H1 (cell line): ENCODE data around the gene ASAP2. TPM values are rescaled to one million over a fixed set of nuclear protein-coding genes. Genes with fewer than 3 reads are reported as not detected.

ENCODE experiments used
- CTCF ChIA-PET: fragments of 300-600 bp; sonication (Branson Sonifier 250); formaldehyde crosslinking; loops from one replicate; lab custom pipeline; 2021; ENCODE audit not compliant: partially characterized antibody; lab: Charles Lee
- POLR2A ChIA-PET: fragments of 300-600 bp; sonication (Branson Sonifier 250); formaldehyde crosslinking; loops from one replicate; lab custom pipeline; 2021; ENCODE audit warnings: inconsistent platforms; ENCODE audit not compliant: partially characterized antibody; lab: Charles Lee
- DNase-seq, 2 experiments: peaks; one replicate each; pipeline versions ENCODE4 v3.0.0 to v3.0.0-alpha.2; 2010 to 2022; ENCODE audit warnings: low spot score in 2 of 2, low read depth in 1 of 2, mixed read lengths in 1 of 2
- FAIRE-seq: peaks from 2 replicates; lab custom pipeline; 2011; peaks lifted over from hg19 to GRCh38; lab: Jason Lieb, UNC
- H2AFZ ChIP-seq: 2 replicates; pipeline ENCODE4 v1.8.1; 2012; ENCODE audit warnings: low read length, inconsistent platforms
- H2AK5ac ChIP-seq: 2 replicates; pipeline ENCODE4 v1.6.1; 2013; ENCODE audit warnings: low read depth, low read length
- H2BK120ac ChIP-seq: replicated peaks from 2 replicates; pipeline ENCODE3; 2013; ENCODE audit warnings: low read depth, low read length, inconsistent platforms
- H2BK12ac ChIP-seq: 2 replicates; pipeline ENCODE4 v1.6.1; 2013; ENCODE audit warnings: low read depth, low read length
- H2BK15ac ChIP-seq: 2 replicates; pipeline ENCODE4 v1.6.1; 2013; ENCODE audit warnings: low read length
- H2BK20ac ChIP-seq: 2 replicates; pipeline ENCODE4 v1.6.1; 2013; ENCODE audit warnings: low read length
- H2BK5ac ChIP-seq: 2 replicates; pipeline ENCODE4 v1.6.1; 2013; ENCODE audit warnings: low read depth, low read length
- H3K14ac ChIP-seq: 2 replicates; pipeline ENCODE4 v1.6.1; 2013; ENCODE audit warnings: inconsistent platforms; ENCODE audit not compliant: insufficient read length
- H3K18ac ChIP-seq: 2 replicates; pipeline ENCODE4 v1.6.1; 2013; ENCODE audit warnings: low read length; ENCODE audit errors: extremely low read depth
- H3K23ac ChIP-seq: 2 replicates; pipeline ENCODE4 v1.6.1; 2013; ENCODE audit warnings: inconsistent platforms; ENCODE audit not compliant: insufficient read length
- H3K23me2 ChIP-seq: 2 replicates; pipeline ENCODE4 v1.6.1; 2013; ENCODE audit warnings: low read depth, low read length
- H3K27ac ChIP-seq: 2 replicates; pipeline ENCODE4 v1.6.1; 2011; ENCODE audit warnings: low read depth, low read length, inconsistent platforms
- H3K27me3 ChIP-seq, 4 experiments: replicated peaks in 1 of 4; 1 replicate in 1 of 4; 2 replicates in 3 of 4; pipeline versions ENCODE4 v1.6.1 to v1.8.1; 2011 to 2013; ENCODE audit warnings: low read length in 3 of 4, mild to moderate bottlenecking in 3 of 4, inconsistent platforms in 2 of 4, mixed read lengths in 2 of 4, moderate library complexity in 1 of 4; ENCODE audit not compliant: control insufficient read depth in 3 of 4, insufficient read depth in 3 of 4; ENCODE audit errors: extremely low read depth in 1 of 4
- H3K36me3 ChIP-seq, 4 experiments: 2 replicates each; pipeline versions ENCODE4 v1.6.1 to v1.8.1; 2011 to 2013; ENCODE audit warnings: mild to moderate bottlenecking in 4 of 4, low read length in 3 of 4, moderate library complexity in 2 of 4, control low read depth in 1 of 4, inconsistent platforms in 1 of 4; ENCODE audit not compliant: insufficient read depth in 4 of 4, control insufficient read depth in 2 of 4
- H3K4ac ChIP-seq: replicated peaks from 2 replicates; pipeline ENCODE3; 2013; ENCODE audit warnings: low read length, low read depth, mixed read lengths, inconsistent platforms; ENCODE audit not compliant: insufficient read length
- H3K4me1 ChIP-seq, 4 experiments: replicated peaks in 1 of 4; 1 replicate in 1 of 4; 2 replicates in 3 of 4; pipeline versions ENCODE4 v1.6.1 to v1.8.1; 2011 to 2013; ENCODE audit warnings: low read length in 3 of 4, inconsistent platforms in 2 of 4, mixed read lengths in 1 of 4; ENCODE audit not compliant: insufficient read depth in 4 of 4, control insufficient read depth in 3 of 4
- H3K4me2 ChIP-seq, 2 experiments: 2 replicates each; pipeline versions ENCODE4 v1.6.1 to v1.8.1; 2011 to 2013; ENCODE audit warnings: low read depth in 2 of 2, low read length in 2 of 2, control low read depth in 1 of 2, inconsistent platforms in 1 of 2, mild to moderate bottlenecking in 1 of 2; ENCODE audit not compliant: insufficient read depth in 1 of 2
- H3K4me3 ChIP-seq, 4 experiments: fragments of 200-600, 300-600 bp in 1 of 4; sonication (generic), shearing (Covaris generic), sonication (Bioruptor Twin) in 1 of 4; 2 replicates each; pipeline versions ENCODE4 v1.5.1 to v1.8.1; 2011 to 2016; ENCODE audit warnings: low read length in 4 of 4, low read depth in 3 of 4, control low read depth in 2 of 4, inconsistent platforms in 2 of 4, mild to moderate bottlenecking in 2 of 4, mixed read lengths in 1 of 4, moderate library complexity in 1 of 4; ENCODE audit not compliant: insufficient read depth in 2 of 4; ENCODE audit errors: extremely low read depth in 1 of 4
- H3K56ac ChIP-seq: replicated peaks from 2 replicates; pipeline ENCODE3; 2013; ENCODE audit warnings: low read depth, mild to moderate bottlenecking, mixed read lengths, low read length, inconsistent platforms; ENCODE audit not compliant: insufficient read length
- H3K79me1 ChIP-seq: 2 replicates; pipeline ENCODE4 v1.6.1; 2013; ENCODE audit warnings: low read depth, low read length, control low read depth
- H3K79me2 ChIP-seq, 2 experiments: 2 replicates each; pipeline versions ENCODE4 v1.6.1 to v1.8.1; 2012 to 2013; ENCODE audit warnings: low read length in 2 of 2, mild to moderate bottlenecking in 2 of 2, inconsistent platforms in 1 of 2; ENCODE audit not compliant: insufficient read depth in 2 of 2, control insufficient read depth in 1 of 2
- H3K9ac ChIP-seq, 4 experiments: replicated peaks in 1 of 4; 1 replicate in 1 of 4; 2 replicates in 3 of 4; pipeline versions ENCODE4 v1.6.1 to v1.8.1; 2011 to 2013; ENCODE audit warnings: low read depth in 3 of 4, low read length in 3 of 4, control low read depth in 2 of 4, mild to moderate bottlenecking in 2 of 4, moderate library complexity in 2 of 4, inconsistent platforms in 1 of 4; ENCODE audit errors: extremely low read depth in 1 of 4
- H3K9me3 ChIP-seq, 2 experiments: 2 replicates each; pipeline versions ENCODE4 v1.6.1 to v1.8.1; 2012 to 2013; ENCODE audit warnings: mild to moderate bottlenecking in 2 of 2, moderate library complexity in 2 of 2, control low read depth in 1 of 2, inconsistent platforms in 1 of 2, low read depth in 1 of 2, low read length in 1 of 2, mixed read lengths in 1 of 2; ENCODE audit not compliant: insufficient read depth in 2 of 2
- H4K20me1 ChIP-seq, 2 experiments: replicated peaks in 1 of 2; 2 replicates each; pipeline versions ENCODE3 to v1.8.1; 2011 to 2013; ENCODE audit warnings: inconsistent platforms in 2 of 2, low read length in 2 of 2, mild to moderate bottlenecking in 1 of 2; ENCODE audit not compliant: insufficient read depth in 2 of 2, control insufficient read depth in 1 of 2
- H4K5ac ChIP-seq: 2 replicates; pipeline ENCODE4 v1.6.1; 2013; ENCODE audit warnings: low read length, low read depth, mixed read lengths, inconsistent platforms; ENCODE audit not compliant: insufficient read length
- H4K8ac ChIP-seq: 2 replicates; pipeline ENCODE4 v1.8.0; 2013; ENCODE audit warnings: mild to moderate bottlenecking, moderate library complexity, low read length, inconsistent platforms; ENCODE audit not compliant: insufficient read depth; ENCODE audit errors: extremely low read depth
- H4K91ac ChIP-seq: replicated peaks from 2 replicates; pipeline ENCODE3; 2013; ENCODE audit warnings: low read length, mixed read lengths, inconsistent platforms; ENCODE audit not compliant: insufficient read length
- ATF3 ChIP-seq: IDR thresholded peaks from 2 replicates; pipeline ENCODE4 v1.6.1; 2011; ENCODE audit warnings: low read depth, mild to moderate bottlenecking, low read length; ENCODE audit not compliant: insufficient read depth
- BACH1 ChIP-seq: IDR thresholded peaks from 2 replicates; pipeline ENCODE4 v1.6.1; 2012; ENCODE audit warnings: low read length, improper control_type of control experiment
- CBX8 ChIP-seq: fragments of 300-800, 300-1000 bp; sonication (generic); IDR thresholded peaks from 2 replicates; pipeline ENCODE4 v1.7.1; 2016; ENCODE audit warnings: low read depth, low read length, borderline replicate concordance
- E2F6 ChIP-seq: IDR thresholded peaks from 2 replicates; pipeline ENCODE4 v1.6.1; 2012; ENCODE audit warnings: inconsistent platforms
- EP300 ChIP-seq, 2 experiments: IDR thresholded peaks; 1 replicate in 1 of 2; 2 replicates in 1 of 2; pipeline ENCODE4 v1.6.1; 2011 to 2012; ENCODE audit warnings: low read depth in 2 of 2, low read length in 2 of 2, mild to moderate bottlenecking in 2 of 2, borderline replicate concordance in 1 of 2, inconsistent platforms in 1 of 2, moderate library complexity in 1 of 2
- EZH2 ChIP-seq: fragments of 200-600 bp; sonication (generic); IDR thresholded peaks from 2 replicates; pipeline ENCODE4 v1.7.1; 2012; ENCODE audit warnings: low read depth, mild to moderate bottlenecking, moderate library complexity, low read length, inconsistent platforms; ENCODE audit not compliant: severe bottlenecking
- KDM1A ChIP-seq: fragments of 200-600, 300-600 bp; sonication (generic); IDR thresholded peaks from 2 replicates; pipeline ENCODE4 v1.7.1; 2016; ENCODE audit warnings: mild to moderate bottlenecking, low read length, borderline replicate concordance
- MAFK ChIP-seq: IDR thresholded peaks from 2 replicates; pipeline ENCODE4 v1.6.1; 2012; ENCODE audit warnings: low read depth, mild to moderate bottlenecking, improper control_type of control experiment, low read length
- USF2 ChIP-seq: IDR thresholded peaks from 2 replicates; pipeline ENCODE4 v1.6.1; 2011; ENCODE audit warnings: low read length, improper control_type of control experiment
- WGBS, 2 experiments: shearing (Covaris generic) in 1 of 2; methylation state at CpG; one replicate each; pipeline versions ENCODE4 v1.1.6 to v1.1.7; 2013 to 2015; ENCODE audit warnings: low lambda C conversion rate in 2 of 2, mixed read lengths in 2 of 2, inconsistent platforms in 1 of 2, low coverage in 1 of 2, missing lambda C conversion rate in 1 of 2; ENCODE audit not compliant: insufficient replicate concordance in 2 of 2, insufficient coverage in 1 of 2, insufficient read length in 1 of 2; ENCODE audit errors: extremely low coverage in 1 of 2, missing lambda C conversion rate in 1 of 2; 5-methylcytosine and 5-hydroxymethylcytosine counted together
- polyA plus RNA-seq, 7 experiments: library from polyadenylated mRNA; depleted of rRNA in 3 of 7; stranded (reverse) in 5 of 7; unstranded in 2 of 7; fragments of >200 nt in 5 of 7; fragments of 200-250 nt in 2 of 7; gene quantifications; 1 replicate in 5 of 7; 2 replicates in 1 of 7; 4 replicates in 1 of 7; pipeline versions ENCODE4 v1.2.1 to v1.2.3, GENCODE V29; 2011 to 2013; ENCODE audit warnings: missing spikeins in 2 of 7, mixed read lengths in 2 of 7
- total RNA-seq: library from RNA; stranded (reverse); fragmentation: NEBNext Ultra II Directional; extraction: Animal tissue kit (Norgen Biotek cat#: 25700); gene quantifications from 2 replicates; pipeline ENCODE4 v1.2.1, GENCODE V29; 2021

ASAP2 gene
- total and polyA plus RNA-seq, 2 of the 8 experiments (the other 6 are each of a cell fraction or from before 2014, with no cell fraction given) = 10.2 to 18.7 TPM

GRCh38 chr2:9196637-9197036 lies 10.0 kb upstream of the ASAP2 start:
- Histone ChIP-seq H3K79me1 (no peaks in the 10 kb centered on the region), H4K5ac (no peak overlapping the region)
- TF ChIP-seq ATF3 (no peak), MAFK (no peak), EZH2 (no peak), CBX8 (no peak), KDM1A (no peak), E2F6 (no peak), EP300 (IDR thresholded peaks at IDR 0.05; ENCODE audit: borderline replicate concordance in 1 of 2, low read depth in 2 of 2, low read length in 2 of 2) (no peak), USF2 (no peak), BACH1 (no peak)

More at GRCh38 chr2:9196637-9197036, 10.0 kb upstream of the ASAP2 start:
- Histone ChIP-seq H3K14ac (no peak overlapping the region), H4K91ac (no peak overlapping the region), H3K18ac (no peak overlapping the region), H3K4me1 (no peaks in the 10 kb centered on the region), H3K79me2 (no peaks in the 10 kb centered on the region), H4K8ac (no peak overlapping the region), H2BK15ac (no peak overlapping the region), H3K9ac (no peak overlapping the region), H3K56ac (no peak overlapping the region), H3K23me2 (no peaks in the 10 kb centered on the region), H2BK5ac (no peak overlapping the region), H2AFZ (no peak overlapping the region), H3K27ac (no peak overlapping the region), H2BK120ac (no peak overlapping the region), H4K20me1 (no peaks in the 10 kb centered on the region), H3K4ac (no peak overlapping the region), H3K4me2 (no peak overlapping the region), H3K27me3 (no peaks in the 10 kb centered on the region), H2BK12ac (no peak overlapping the region), H3K9me3 (no peaks in the 10 kb centered on the region), H3K23ac (no peak overlapping the region), H3K36me3 (no peaks in the 10 kb centered on the region), H2AK5ac (no peak overlapping the region), H3K4me3 (no peak overlapping the region), H2BK20ac (no peak overlapping the region)
- DNase-seq = no peak
- POLR2A ChIA-PET = no interaction called here
- CTCF ChIA-PET = interaction anchor here (0.9 to 1.7 kb wide), 2 partner anchors 48 to 54 kb away, joined by 3 read pairs; no protein-coding TSS in a partner anchor
- 94% methylated on average over 3 of the region's 3 CpGs; no CpG with 5 or more reads in 1 of the 2 experiments for WGBS, 2 experiments
- FAIRE-seq = no peak
